H1 (cell line): ENCODE measurements around the gene C2orf92. TPM values are rescaled to one million over a fixed set of nuclear protein-coding genes. Genes with fewer than 3 reads are reported as not detected.

Experiments
- CHD7 ChIP-seq: fragments of 300-600 bp; sonication (generic); IDR thresholded peaks from 2 replicates; pipeline ENCODE4 v1.7.1; 2012; ENCODE audit warnings: low read length, moderate library complexity, mild to moderate bottlenecking, inconsistent platforms; ENCODE audit not compliant: insufficient replicate concordance
- JUN ChIP-seq: IDR thresholded peaks from 2 replicates; pipeline ENCODE4 v1.6.1; 2011; ENCODE audit warnings: low read depth, mild to moderate bottlenecking, improper control_type of control experiment, low read length
- KDM4A ChIP-seq: IDR thresholded peaks from one replicate; pipeline ENCODE4 v1.7.1; 2012; ENCODE audit warnings: low read depth, mild to moderate bottlenecking, moderate library complexity, low read length, inconsistent platforms; ENCODE audit not compliant: severe bottlenecking
- SAP30 ChIP-seq: fragments of 300-600 bp; sonication (generic); IDR thresholded peaks from 2 replicates; pipeline ENCODE4 v1.7.1; 2012; ENCODE audit warnings: low read length, moderate library complexity, mild to moderate bottlenecking, inconsistent platforms; ENCODE audit not compliant: insufficient read depth, insufficient replicate concordance
- SIN3A ChIP-seq, 2 experiments: IDR thresholded peaks in 1 of 2; conservative IDR thresholded peaks in 1 of 2; 2 replicates each; pipeline ENCODE4 v1.6.1; 2011 to 2012; ENCODE audit warnings: low read length in 2 of 2, improper control_type of control experiment in 1 of 2, low read depth in 1 of 2, mild to moderate bottlenecking in 1 of 2
- SIX5 ChIP-seq: IDR thresholded peaks from 2 replicates; pipeline ENCODE4 v1.6.1; 2011; ENCODE audit warnings: mild to moderate bottlenecking, low read depth, low read length
- YY1 ChIP-seq: IDR thresholded peaks from 2 replicates; pipeline ENCODE4 v1.6.1; 2011; ENCODE audit warnings: low read depth, mild to moderate bottlenecking, low read length
- polyA plus RNA-seq, 7 experiments: library from polyadenylated mRNA; depleted of rRNA in 3 of 7; stranded (reverse) in 5 of 7; unstranded in 2 of 7; fragments of >200 nt in 5 of 7; fragments of 200-250 nt in 2 of 7; gene quantifications; 1 replicate in 5 of 7; 2 replicates in 1 of 7; 4 replicates in 1 of 7; pipeline versions ENCODE4 v1.2.1 to v1.2.3, GENCODE V29; 2011 to 2013; ENCODE audit warnings: missing spikeins in 2 of 7, mixed read lengths in 2 of 7
- total RNA-seq: library from RNA; stranded (reverse); fragmentation: NEBNext Ultra II Directional; extraction: Animal tissue kit (Norgen Biotek cat#: 25700); gene quantifications from 2 replicates; pipeline ENCODE4 v1.2.1, GENCODE V29; 2021

Gene C2orf92
- total and polyA plus RNA-seq, 2 of the 8 experiments (the other 6 are each of a cell fraction or from before 2014, with no cell fraction given) = 2.3 to 3.7 TPM

GRCh38 chr2:97737421-97738178 lies 68.1 kb downstream of the C2orf92 start (continued):
- no peak for TF ChIP-seq CHD7
- no peak for TF ChIP-seq SAP30
- no peak for TF ChIP-seq YY1
- TF ChIP-seq SIX5 = no peak
- TF ChIP-seq KDM4A = no peak
- no peak for TF ChIP-seq SIN3A (conservative IDR thresholded peaks at IDR 0.05 in 1 of 2, IDR thresholded peaks at IDR 0.05 in 1 of 2; ENCODE audit: low read depth in 1 of 2, low read length in 2 of 2)
- no peak for TF ChIP-seq JUN
